Sigmoid colon (tissue), 7 donors: ENCODE data around the gene NAB2. TPM values are rescaled to one million over a fixed set of nuclear protein-coding genes. Genes with fewer than 3 reads are reported as not detected.

Experiments
- DNase-seq: peaks from one replicate; pipeline ENCODE4 v3.0.0-alpha.2; 2019
- H3K27ac ChIP-seq, 4 donors: fragments of 200-600 bp; sonication (generic); one replicate each; pipeline ENCODE4 v1.5.1; 2016 to 2019; ENCODE audit warnings: mild to moderate bottlenecking in 1 of 4
- H3K27me3 ChIP-seq, 3 donors: fragments of 200-600 bp; sonication (generic); one replicate each; pipeline ENCODE4 v1.5.1; 2019; ENCODE audit warnings: mild to moderate bottlenecking in 1 of 3
- H3K36me3 ChIP-seq, 4 donors: fragments of 200-600 bp; sonication (generic); one replicate each; pipeline ENCODE4 v1.5.1; 2016 to 2019
- H3K4me1 ChIP-seq, 4 donors: fragments of 200-600 bp; sonication (generic); one replicate each; pipeline ENCODE4 v1.5.1; 2017 to 2019
- H3K4me3 ChIP-seq, 4 donors: fragments of 200-600 bp; sonication (generic); one replicate each; pipeline ENCODE4 v1.5.1; 2017 to 2019; ENCODE audit warnings: mild to moderate bottlenecking in 2 of 4, moderate library complexity in 1 of 4
- H3K9me3 ChIP-seq, 4 donors: fragments of 200-600 bp in 3 of 4; sonication (generic) in 3 of 4; one replicate each; pipeline versions ENCODE4 v1.5.1 to v1.6.1; 2013 to 2019
- EP300 ChIP-seq, 4 donors: sonication (generic); formaldehyde crosslinking; IDR thresholded peaks; one replicate each; pipeline ENCODE4 v1.6.1; 2017; ENCODE audit warnings: antibody characterized with exemption in 4 of 4
- POLR2A ChIP-seq, 2 donors: fragments of 450-650 bp; IDR thresholded peaks; one replicate each; pipeline ENCODE4 v1.6.1; 2016; ENCODE audit warnings: antibody characterized with exemption in 2 of 2, mild to moderate bottlenecking in 2 of 2, moderate library complexity in 2 of 2
- POLR2AphosphoS5 ChIP-seq, 4 donors: sonication (generic); formaldehyde crosslinking; IDR thresholded peaks; one replicate each; pipeline ENCODE4 v1.6.1; 2017; ENCODE audit warnings: antibody characterized with exemption in 4 of 4
- WGBS, 2 donors: extraction: QIAGEN DNeasy Blood & Tissue Kit; methylation state at CpG; one replicate each; pipeline ENCODE4 v1.1.7; 2013; 5-methylcytosine and 5-hydroxymethylcytosine counted together
- intact Hi-C: fragments of 100-400 bp; cut with DNase I; formaldehyde crosslinking; loops from one replicate; pipeline ENCODE4 v1.15.1; 2023
- polyA plus RNA-seq, 3 donors: library from polyadenylated mRNA; stranded (reverse); fragments of 200-250 nt; gene quantifications; one replicate each; pipeline ENCODE4 v1.2.3, GENCODE V29; 2013
- total RNA-seq, 4 donors: library from RNA; depleted of rRNA; stranded (reverse); fragments of >200 nt; gene quantifications; one replicate each; pipeline ENCODE4 v1.1.0, GENCODE V29; 2016
- TF ChIP-seq, protein P1 (sequence below), 4 experiments: fragments of 450-650 bp in 3 of 4; fragments of 200-600 bp in 1 of 4; IDR thresholded peaks; one replicate each; pipeline ENCODE4 v1.5.1; 2016 to 2019; ENCODE audit warnings: antibody characterized with exemption in 4 of 4, mild to moderate bottlenecking in 3 of 4, moderate library complexity in 2 of 4
- donor health status: healthy with polysubstance abuse.
- donor health status: Bipolar disorder and iron deficiency.
- donor health status: healthy.

The NAB2 gene
- total and polyA plus RNA-seq, 7 donors: 2.5 to 28.9 (median 24.8) TPM

DNA sequence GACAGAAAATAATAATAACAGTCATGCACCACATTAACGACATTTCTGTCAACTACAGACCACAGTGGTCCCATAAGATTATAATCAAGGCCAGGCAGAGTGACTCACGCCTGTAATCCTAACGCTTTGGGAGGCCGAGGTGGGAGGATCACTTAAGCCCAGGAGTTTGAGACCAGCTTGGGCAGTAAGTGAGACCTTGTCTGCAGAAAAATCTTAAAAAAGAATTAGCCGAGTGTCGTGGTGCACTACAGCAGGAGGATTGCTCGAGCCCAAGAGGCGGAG lies 8.6 kb downstream of the NAB2 start:
- Histone ChIP-seq H3K27me3 (no peaks in the 10 kb centered on the region), H3K36me3 (peaks cover 37 to 91% (median 47%) of the 10 kb centered on the region in 4 donors), H3K4me3 (no peak overlapping the region), H3K4me1 (peaks cover 0 to 34% (median 28%) of the 10 kb centered on the region in 4 donors), H3K9me3 (no peaks in the 10 kb centered on the region), H3K27ac (no peak overlapping the region)
- no peak for DNase-seq
- WGBS, 2 donors: 90 to 93% methylated on average over 8 of the region's 8 CpGs
- TF ChIP-seq, protein P1, sequence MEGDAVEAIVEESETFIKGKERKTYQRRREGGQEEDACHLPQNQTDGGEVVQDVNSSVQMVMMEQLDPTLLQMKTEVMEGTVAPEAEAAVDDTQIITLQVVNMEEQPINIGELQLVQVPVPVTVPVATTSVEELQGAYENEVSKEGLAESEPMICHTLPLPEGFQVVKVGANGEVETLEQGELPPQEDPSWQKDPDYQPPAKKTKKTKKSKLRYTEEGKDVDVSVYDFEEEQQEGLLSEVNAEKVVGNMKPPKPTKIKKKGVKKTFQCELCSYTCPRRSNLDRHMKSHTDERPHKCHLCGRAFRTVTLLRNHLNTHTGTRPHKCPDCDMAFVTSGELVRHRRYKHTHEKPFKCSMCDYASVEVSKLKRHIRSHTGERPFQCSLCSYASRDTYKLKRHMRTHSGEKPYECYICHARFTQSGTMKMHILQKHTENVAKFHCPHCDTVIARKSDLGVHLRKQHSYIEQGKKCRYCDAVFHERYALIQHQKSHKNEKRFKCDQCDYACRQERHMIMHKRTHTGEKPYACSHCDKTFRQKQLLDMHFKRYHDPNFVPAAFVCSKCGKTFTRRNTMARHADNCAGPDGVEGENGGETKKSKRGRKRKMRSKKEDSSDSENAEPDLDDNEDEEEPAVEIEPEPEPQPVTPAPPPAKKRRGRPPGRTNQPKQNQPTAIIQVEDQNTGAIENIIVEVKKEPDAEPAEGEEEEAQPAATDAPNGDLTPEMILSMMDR (IDR thresholded peaks at IDR 0.05): no peak
- TF ChIP-seq POLR2AphosphoS5 (IDR thresholded peaks at IDR 0.05): no peak
- no peak for TF ChIP-seq POLR2A (IDR thresholded peaks at IDR 0.05)
- no peak for TF ChIP-seq EP300 (IDR thresholded peaks at IDR 0.05)
- intact Hi-C loops: no loop called here

DNA sequence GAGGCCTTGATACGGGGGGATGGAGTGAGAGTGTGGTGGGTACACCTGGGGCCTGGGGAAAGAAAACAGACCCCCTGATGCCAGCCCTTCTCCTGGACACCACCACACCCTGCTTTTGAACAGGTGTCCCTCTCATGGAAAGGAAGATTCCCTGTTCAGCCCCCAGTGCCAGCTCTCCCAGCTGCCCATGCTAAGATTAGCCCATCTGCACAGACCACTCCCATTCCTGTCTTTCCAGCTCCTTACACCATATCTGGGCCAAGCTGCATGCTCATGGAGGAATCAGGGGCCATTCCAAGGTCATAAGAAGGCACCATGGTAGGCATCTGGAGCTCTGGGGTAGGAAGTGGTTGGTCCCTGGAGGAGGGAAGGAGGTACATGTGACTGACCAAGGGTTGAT lies 9.6 kb downstream of the NAB2 start:
- intact Hi-C loops: no loop called here
- peaks cover 0 to 24% (median 18%) of the 10 kb centered on the region in 4 donors for H3K4me1 ChIP-seq
- DNase-seq: no peak
- WGBS, 2 donors: 85 to 98% methylated on average over 1 of the region's 1 CpG
- no peaks in the 10 kb centered on the region for H3K9me3 ChIP-seq
- H3K27ac ChIP-seq: no peak overlapping the region
- no peaks in the 10 kb centered on the region for H3K27me3 ChIP-seq
- no peak overlapping the region for H3K4me3 ChIP-seq
- H3K36me3 ChIP-seq: peaks cover 28 to 87% (median 42%) of the 10 kb centered on the region in 4 donors
- TF ChIP-seq, protein P1 (IDR thresholded peaks at IDR 0.05): no peak
- TF ChIP-seq EP300 (IDR thresholded peaks at IDR 0.05): no peak
- no peak for TF ChIP-seq POLR2A (IDR thresholded peaks at IDR 0.05)
- no peak for TF ChIP-seq POLR2AphosphoS5 (IDR thresholded peaks at IDR 0.05)

DNA sequence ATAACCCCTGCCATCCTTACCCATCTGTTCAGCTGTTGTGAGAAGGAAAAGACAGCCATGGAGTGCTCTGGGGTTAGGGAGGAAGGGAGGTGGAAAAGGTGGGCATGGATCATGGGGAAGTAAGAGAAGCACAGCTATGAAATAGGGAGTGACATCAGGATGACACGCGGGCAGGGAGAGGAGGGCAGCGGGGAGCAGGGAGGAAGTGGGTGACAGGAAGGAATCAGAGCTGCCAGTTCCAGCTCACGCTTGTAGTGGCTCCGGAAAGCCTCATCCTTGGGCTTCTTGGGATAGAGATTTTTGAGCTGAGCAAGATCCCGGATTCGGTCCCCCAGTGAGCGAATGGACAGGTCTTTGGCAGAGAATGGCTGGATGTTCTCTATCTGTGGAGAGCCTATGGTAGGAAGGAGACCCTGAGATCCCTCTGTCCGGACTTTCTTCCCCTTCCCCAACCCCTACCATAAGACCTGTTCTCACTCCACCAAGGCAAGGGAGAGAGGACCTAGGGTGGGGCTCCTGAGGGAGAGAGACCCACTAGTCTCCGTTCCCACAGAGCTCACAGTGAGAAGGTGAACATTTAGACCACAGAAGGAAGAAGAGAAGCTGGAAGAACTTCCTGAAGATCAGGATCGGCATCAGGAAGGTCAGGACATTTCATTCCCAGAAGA lies 10.3 kb downstream of the NAB2 start:
- peaks cover 0 to 18% (median 12%) of the 10 kb centered on the region in 4 donors for H3K4me1 ChIP-seq
- H3K27me3 ChIP-seq: no peaks in the 10 kb centered on the region
- H3K4me3 ChIP-seq: no peak overlapping the region
- DNase-seq: no peak
- peaks cover 27 to 91% (median 44%) of the 10 kb centered on the region in 4 donors for H3K36me3 ChIP-seq
- TF ChIP-seq POLR2AphosphoS5 (IDR thresholded peaks at IDR 0.05): no peak
- TF ChIP-seq, protein P1 (IDR thresholded peaks at IDR 0.05): no peak
- no peak for TF ChIP-seq EP300 (IDR thresholded peaks at IDR 0.05)
- TF ChIP-seq POLR2A (IDR thresholded peaks at IDR 0.05): no peak
- no peaks in the 10 kb centered on the region for H3K9me3 ChIP-seq
- intact Hi-C loops: no loop called here
- WGBS, 2 donors: 83 to 86% methylated on average over 11 of the region's 11 CpGs
- H3K27ac ChIP-seq: no peak overlapping the region

DNA sequence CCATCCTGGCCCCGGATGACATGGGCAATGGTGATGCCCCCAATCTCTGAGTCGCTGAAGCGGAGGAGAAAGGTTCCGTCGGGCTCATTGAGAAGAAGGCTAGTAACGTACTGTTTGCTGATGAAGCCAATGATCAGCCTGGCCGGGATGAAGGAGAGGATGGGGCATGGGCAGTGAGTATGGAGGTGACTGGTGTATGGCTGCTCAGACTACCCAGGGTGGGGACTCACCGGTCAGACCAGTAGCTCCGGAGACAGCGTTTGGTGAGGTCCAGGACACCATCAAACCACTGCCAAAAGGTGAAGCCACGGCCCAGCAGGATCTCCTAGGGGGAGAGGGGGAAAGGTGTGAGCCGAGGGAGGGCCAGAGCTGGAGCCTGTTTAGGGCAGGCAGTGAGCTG lies 10.9 kb downstream of the NAB2 start:
- no peak for DNase-seq
- intact Hi-C loops: no loop called here
- Histone ChIP-seq H3K9me3 (no peaks in the 10 kb centered on the region), H3K4me1 (peaks cover 0 to 12% (median 6%) of the 10 kb centered on the region in 4 donors), H3K4me3 (no peak overlapping the region), H3K27ac (peak overlapping the region in 1 of 4 donors; percentile 7), H3K36me3 (peaks cover 28 to 92% (median 49%) of the 10 kb centered on the region in 4 donors), H3K27me3 (no peaks in the 10 kb centered on the region)
- 87 to 91% methylated on average over 12 of the region's 12 CpGs for WGBS, 2 donors
- TF ChIP-seq POLR2A (IDR thresholded peaks at IDR 0.05): no peak
- TF ChIP-seq, protein P1 (IDR thresholded peaks at IDR 0.05): no peak
- no peak for TF ChIP-seq EP300 (IDR thresholded peaks at IDR 0.05)
- TF ChIP-seq POLR2AphosphoS5 (IDR thresholded peaks at IDR 0.05): no peak
